Measurements from ENCODE around the gene C5.

C5 gene

DNA sequence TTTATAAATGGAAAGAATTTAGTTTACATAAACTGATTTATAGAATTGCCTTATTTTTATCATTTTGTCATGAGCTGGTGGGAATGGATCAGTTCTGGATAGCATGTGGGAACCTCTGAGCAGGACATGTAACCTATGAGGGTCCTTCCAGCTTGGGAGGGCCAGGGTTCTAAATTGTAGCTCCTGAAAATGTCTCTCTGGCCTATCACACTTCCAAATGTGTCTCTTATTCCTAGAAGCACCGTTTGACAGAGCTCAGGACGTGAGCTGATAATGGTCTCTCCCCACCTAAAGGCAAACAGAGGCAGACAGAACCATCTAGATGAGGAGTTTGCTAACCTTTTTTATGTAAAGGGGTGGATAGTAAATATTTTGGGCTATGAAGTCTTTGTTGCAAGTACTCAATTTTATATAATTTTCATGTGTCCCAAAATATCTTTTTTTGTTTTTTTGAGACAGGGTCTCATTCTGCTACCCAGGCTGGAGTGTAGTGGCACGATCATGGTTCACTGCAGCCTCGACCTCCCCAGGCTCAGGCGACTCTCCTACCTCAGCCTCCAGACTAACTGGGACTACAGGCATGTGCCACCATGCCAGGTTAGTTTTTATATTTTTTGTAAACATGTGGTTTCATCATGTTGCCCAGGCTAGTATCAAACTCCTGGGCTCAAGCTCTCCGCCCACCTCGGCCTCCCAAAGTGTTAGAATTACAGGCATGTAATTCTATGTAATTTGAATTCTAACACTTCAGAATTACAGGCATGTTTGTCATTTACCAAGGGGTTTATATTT is 127.5 kb downstream of the C5 start:
- no peak for DNase-seq

DNA sequence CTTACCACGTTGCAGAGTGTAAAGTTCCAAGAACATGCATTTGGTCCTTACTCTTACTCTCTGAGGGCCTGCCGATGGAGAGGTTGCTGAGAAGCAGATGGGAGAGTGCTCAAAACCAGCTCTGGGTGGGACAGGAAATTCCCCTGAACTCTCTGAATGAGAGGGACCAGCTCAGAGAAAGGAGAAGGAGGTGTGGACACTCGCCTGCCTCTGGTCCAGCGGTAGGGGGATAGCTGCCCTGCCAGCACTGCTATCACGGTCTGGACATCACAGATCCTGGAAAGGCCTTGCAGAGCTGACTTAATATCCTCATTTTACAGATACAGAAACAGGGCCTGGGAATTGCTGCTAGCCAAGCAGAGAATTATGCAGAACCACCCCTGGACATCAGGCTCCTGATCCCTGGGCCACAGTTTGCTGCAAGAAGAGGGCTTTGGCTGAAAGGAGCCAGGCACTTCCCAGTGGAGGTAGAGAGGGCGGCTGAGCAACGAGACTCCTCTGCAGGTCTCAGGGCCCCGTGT is 128.4 kb downstream of the C5 start:
- DNase-seq: peak; percentile 33

DNA sequence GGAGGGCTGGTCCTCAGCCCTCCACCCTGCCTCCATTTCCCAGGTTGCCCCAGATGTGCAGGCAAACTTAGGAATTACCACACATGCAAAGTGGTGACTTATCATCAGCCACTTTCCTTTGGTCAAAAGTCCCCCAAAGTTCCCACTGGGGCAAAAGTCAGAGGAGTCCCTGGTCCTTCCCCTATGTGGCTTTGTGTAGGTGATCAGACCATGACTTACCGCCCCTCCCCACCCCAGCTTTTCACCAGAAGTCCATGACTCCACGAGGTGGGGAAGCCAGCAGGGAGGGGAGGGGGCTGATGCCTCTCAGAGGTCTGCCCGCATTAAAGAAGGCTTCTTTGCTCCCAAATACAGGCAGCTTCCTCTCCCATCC is 129.3 kb downstream of the C5 start:
- peak; percentile 60 for DNase-seq

DNA sequence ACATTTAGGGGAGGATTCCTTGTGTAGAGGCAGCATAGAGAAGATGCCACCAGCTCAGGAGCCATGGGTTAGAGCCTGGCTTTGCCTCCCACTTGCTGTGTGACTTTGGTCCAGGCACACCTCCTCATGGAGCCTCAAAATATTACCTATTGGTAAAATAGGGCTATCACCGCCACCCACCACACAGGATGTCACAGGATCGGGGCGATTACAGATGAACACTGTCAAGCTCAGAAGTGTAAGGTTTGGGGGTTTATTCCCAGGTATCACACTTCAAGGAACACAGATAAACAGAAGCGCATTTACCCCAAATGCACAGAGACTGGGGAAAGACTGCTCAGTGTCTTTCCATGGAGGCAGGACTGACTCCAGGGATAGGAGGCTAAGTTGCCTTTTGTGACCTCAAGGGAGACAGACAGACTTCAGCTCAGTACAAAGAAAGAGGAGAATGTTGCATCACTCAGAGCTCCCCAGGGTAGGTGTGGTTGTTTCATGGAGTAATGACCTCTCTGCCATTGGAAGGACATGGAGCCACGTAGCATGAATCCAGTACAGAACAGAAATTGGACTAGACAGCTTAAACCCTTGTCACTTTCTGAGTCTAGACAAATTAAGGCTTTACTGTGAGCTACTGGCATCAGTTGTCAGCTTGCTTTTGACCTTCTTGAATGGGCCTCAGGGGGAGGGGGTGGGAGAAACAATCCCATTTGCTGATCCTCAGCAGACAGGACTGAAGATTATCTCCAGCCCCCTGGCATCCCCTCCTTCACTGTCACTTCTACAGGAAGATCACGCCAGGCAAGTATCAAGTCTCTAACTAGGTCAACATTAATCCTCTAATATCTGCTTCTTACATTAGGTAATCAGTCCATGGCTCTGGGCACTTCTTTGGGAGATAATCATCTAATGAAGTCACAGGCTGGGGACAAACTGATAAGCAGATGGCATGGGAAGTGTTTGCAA is 130.0 kb downstream of the C5 start:
- DNase-seq: no peak

GRCh38 chr9:120918931-120919842 is 130.9 kb downstream of the C5 start:
- no peak for DNase-seq

- no peak for DNase-seq
These were observed 131.9 kb downstream of the C5 start for GRCh38 chr9:120917929-120918762.

- no peak for DNase-seq
These were observed 132.8 kb downstream of the C5 start for GRCh38 chr9:120916991-120917880.

GRCh38 chr9:120916588-120916987 is 133.5 kb downstream of the C5 start:
- DNase-seq: no peak

GRCh38 chr9:120915854-120916470 is 134.1 kb downstream of the C5 start:
- peak; percentile 55 for DNase-seq

DNA sequence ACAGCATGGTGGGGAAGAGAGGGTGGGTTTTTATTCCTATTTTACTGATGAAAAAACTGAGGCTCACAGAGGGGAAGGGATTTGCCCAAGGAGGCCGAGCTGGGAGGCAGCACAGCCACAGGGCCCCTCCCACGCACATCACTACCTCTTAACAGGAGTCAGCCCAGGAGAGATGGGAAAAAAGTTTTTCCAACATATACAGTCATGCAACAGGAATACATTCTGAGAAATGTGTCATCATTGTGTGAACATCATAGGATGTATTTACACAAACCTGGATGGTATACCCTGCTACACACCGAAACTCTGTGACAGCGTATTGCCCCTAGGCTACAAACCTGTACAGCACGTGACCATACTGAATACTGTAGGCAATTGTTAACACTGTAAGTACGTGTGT is 135.1 kb downstream of the C5 start:
- no peak for DNase-seq

GRCh38 chr9:120914396-120914795 is 135.7 kb downstream of the C5 start:
- no peak for DNase-seq

- DNase-seq: no peak
These were observed 136.3 kb downstream of the C5 start for GRCh38 chr9:120913647-120914264.

DNA sequence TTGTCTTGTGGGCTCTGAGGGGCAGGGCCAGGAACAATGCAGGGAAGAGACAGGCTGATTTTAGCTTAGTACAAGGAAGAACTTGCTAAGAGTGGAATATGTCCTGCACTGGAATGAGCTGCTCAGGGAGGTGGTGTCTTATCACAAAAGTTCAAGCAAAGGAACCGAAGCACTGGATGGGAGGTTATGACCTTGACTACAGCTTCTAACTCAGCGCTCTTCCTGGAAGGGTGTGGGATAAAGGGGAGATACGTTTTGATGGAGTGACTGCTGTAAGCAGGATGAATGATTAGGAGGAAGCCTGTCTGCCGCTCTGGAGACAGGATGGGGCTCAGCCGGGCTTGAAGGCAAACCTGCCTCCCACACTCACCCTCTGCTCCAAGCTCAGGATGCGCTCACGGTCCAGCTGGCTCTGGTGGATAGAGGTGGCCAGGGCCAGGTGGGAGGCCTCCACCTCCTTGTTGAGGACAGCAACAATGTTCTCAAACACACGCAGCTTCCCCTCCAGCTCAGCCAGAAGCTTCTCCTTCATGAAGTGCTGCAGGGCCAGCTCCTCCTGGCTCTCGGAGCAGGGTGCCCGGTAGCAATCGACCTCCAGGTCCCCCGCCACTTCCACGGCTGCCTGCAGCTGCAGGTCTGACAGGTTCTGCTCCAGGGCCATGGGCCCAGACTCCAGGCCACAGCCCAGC is 137.0 kb downstream of the C5 start:
- no peak for DNase-seq

DNA sequence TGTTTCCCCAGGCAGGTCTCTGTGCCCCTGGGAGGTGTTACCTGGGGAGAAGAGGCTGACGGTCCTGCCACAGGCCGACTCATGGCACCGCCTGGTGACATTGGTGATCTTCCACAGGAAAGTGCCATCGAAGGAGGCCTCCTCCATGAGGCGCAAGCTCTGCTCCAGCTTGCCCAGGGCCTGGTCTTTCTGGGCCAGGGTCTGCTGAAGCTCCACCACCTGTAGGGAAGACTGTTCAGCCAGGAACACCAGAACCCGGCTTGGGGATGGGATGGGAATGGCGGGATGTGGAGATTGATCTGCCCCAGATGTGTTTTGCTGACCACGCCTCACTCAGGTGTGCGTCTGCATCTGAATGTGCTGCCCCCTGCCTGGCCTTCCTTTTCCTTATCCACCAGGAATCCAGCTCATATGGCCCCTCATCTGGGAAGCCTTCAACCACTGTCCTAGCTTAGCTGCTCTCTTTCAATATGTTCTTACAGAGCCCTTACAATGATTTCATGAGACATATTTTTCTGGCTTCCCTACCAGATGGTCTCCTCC is 138.7 kb downstream of the C5 start:
- DNase-seq: no peak

GRCh38 chr9:120910643-120911042 is 139.4 kb downstream of the C5 start:
- no peak for DNase-seq

GRCh38 chr9:120909904-120910303 is 140.2 kb downstream of the C5 start:
- DNase-seq: peak; percentile 60

- DNase-seq: no peak
These were observed 144.5 kb downstream of the C5 start for GRCh38 chr9:120905315-120906164.

- no peak for DNase-seq
These were observed 145.1 kb downstream of the C5 start for GRCh38 chr9:120904978-120905301.
